HG03097 (cell line): ENCODE data around the gene COL1A2.

Experiments used
- ATAC-seq: cut with Tn5 transposase; IDR thresholded peaks from one replicate; pipeline ENCODE4 v1.9.1; 2021; ENCODE audit not compliant: unreplicated experiment, low FRiP score

COL1A2 gene

GRCh38 chr7:94432281-94432670 lies 37.6 kb downstream of the COL1A2 start:
- no peak for ATAC-seq

GRCh38 chr7:94432817-94433216 lies 38.1 kb downstream of the COL1A2 start:
- ATAC-seq = no peak

GRCh38 chr7:94433224-94433623 lies 38.5 kb downstream of the COL1A2 start:
- ATAC-seq = no peak

- no peak for ATAC-seq
These were observed 39.3 kb downstream of the COL1A2 start for GRCh38 chr7:94434042-94434441.

GRCh38 chr7:94436018-94436604 lies 41.4 kb downstream of the COL1A2 start:
- peak; percentile 85 for ATAC-seq

GRCh38 chr7:94436700-94437099 lies 42.0 kb downstream of the COL1A2 start:
- no peak for ATAC-seq

GRCh38 chr7:94439893-94440381 lies 45.2 kb downstream of the COL1A2 start:
- no peak for ATAC-seq

- no peak for ATAC-seq
These were observed 45.9 kb downstream of the COL1A2 start for GRCh38 chr7:94440451-94441039.

GRCh38 chr7:94441138-94441537 lies 46.4 kb downstream of the COL1A2 start:
- ATAC-seq = no peak

- no peak for ATAC-seq
These were observed 47.9 kb downstream of the COL1A2 start for GRCh38 chr7:94442639-94443038.

- no peak for ATAC-seq
These were observed 50.1 kb downstream of the COL1A2 start for GRCh38 chr7:94444813-94445212.

- no peak for ATAC-seq
These were observed 51.0 kb downstream of the COL1A2 start for GRCh38 chr7:94445696-94446194.

GRCh38 chr7:94446308-94446707 lies 51.6 kb downstream of the COL1A2 start:
- ATAC-seq = no peak

GRCh38 chr7:94449151-94449725 lies 54.5 kb downstream of the COL1A2 start:
- ATAC-seq = peak; percentile 51

- no peak for ATAC-seq
These were observed 55.5 kb downstream of the COL1A2 start for GRCh38 chr7:94450044-94450697.

- ATAC-seq = no peak
These were observed 56.5 kb downstream of the COL1A2 start for GRCh38 chr7:94451187-94451586.

- ATAC-seq = no peak
These were observed 57.5 kb downstream of the COL1A2 start for GRCh38 chr7:94452239-94452638.

- no peak for ATAC-seq
These were observed 59.2 kb downstream of the COL1A2 start for GRCh38 chr7:94453898-94454297.

- no peak for ATAC-seq
These were observed 63.3 kb downstream of the COL1A2 start for GRCh38 chr7:94458041-94458440.

GRCh38 chr7:94466516-94466915 lies 71.8 kb downstream of the COL1A2 start:
- no peak for ATAC-seq

- no peak for ATAC-seq
These were observed 76.9 kb downstream of the COL1A2 start for GRCh38 chr7:94471604-94472003.
